ENCODE results near the gene JAML.

DNA sequence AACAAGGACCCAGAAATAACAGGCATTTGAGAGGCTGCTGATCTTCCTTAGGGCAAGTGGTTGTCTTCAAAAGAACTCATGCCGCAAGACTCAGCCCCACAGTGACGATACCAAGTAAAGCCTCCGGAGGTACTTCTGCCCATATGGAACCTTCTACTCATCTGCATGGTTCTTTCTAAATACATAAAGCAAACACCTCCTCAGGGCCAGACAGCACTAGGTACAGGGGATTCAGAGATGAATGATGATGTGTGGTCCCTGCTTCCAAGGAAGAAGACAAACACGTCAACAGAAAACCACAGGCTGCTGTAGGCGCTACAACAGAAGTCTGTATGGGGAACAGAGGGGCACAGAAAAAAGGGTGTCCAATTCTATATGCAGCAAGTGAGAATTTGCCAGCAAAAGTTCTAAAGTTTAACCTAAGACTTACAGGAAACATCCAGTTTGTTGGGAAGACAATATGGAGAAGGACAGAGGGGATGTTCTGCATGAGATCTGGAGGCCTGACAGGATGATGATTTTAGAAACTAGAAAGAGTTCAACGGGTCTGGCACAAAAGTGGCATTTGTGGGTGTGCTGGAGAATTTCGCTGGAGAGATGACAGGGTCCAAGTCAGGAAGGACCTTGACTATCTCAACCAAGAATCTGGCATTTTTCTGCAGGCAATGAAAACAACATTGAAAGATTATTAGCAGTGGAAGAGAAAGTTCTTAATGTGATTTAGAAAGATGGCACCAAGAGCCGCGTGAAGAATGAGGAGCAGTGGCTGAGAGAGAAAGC is 23.7 kb downstream of the JAML start:
- TF ChIP-seq, protein P1, sequence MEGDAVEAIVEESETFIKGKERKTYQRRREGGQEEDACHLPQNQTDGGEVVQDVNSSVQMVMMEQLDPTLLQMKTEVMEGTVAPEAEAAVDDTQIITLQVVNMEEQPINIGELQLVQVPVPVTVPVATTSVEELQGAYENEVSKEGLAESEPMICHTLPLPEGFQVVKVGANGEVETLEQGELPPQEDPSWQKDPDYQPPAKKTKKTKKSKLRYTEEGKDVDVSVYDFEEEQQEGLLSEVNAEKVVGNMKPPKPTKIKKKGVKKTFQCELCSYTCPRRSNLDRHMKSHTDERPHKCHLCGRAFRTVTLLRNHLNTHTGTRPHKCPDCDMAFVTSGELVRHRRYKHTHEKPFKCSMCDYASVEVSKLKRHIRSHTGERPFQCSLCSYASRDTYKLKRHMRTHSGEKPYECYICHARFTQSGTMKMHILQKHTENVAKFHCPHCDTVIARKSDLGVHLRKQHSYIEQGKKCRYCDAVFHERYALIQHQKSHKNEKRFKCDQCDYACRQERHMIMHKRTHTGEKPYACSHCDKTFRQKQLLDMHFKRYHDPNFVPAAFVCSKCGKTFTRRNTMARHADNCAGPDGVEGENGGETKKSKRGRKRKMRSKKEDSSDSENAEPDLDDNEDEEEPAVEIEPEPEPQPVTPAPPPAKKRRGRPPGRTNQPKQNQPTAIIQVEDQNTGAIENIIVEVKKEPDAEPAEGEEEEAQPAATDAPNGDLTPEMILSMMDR (IDR thresholded peaks at IDR 0.05) = no peak
- no peak for TF ChIP-seq POLR2A (IDR thresholded peaks at IDR 0.05)
- TF ChIP-seq POLR2AphosphoS5 (IDR thresholded peaks at IDR 0.05) = no peak
- no peak for TF ChIP-seq EP300 (IDR thresholded peaks at IDR 0.05)
